Right kidney (tissue), 1 donor: ENCODE measurements around the gene ANKEF1.

Source experiments
- DNase-seq: peaks from one replicate; pipeline ENCODE4 v3.0.0-alpha.2; 2016

Gene ANKEF1

DNA sequence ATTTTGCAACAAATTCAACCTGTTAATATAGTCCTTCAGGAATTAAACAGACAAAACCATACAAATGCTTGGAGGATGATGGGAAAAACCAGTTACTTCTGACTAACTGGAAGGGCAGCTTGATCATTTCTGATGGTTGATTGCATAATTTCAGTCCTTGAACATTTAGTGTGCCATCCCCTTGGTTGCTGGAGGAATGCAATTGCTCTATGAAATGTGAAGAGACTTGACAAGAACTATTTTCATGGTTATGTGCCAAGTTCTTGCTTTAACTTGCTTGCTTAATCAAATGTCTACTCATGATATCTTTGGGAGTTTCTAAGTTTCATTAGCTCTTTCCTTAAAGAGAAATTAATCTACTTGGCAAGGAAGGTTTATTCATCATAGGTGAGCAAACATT, 45.2 kb downstream of the ANKEF1 start:
- no peak for DNase-seq

GRCh38 chr20:10080574-10080973, 45.8 kb downstream of the ANKEF1 start:
- DNase-seq = no peak

- no peak for DNase-seq
Observed at GRCh38 chr20:10089871-10090587, 55.2 kb downstream of the ANKEF1 start.

DNA sequence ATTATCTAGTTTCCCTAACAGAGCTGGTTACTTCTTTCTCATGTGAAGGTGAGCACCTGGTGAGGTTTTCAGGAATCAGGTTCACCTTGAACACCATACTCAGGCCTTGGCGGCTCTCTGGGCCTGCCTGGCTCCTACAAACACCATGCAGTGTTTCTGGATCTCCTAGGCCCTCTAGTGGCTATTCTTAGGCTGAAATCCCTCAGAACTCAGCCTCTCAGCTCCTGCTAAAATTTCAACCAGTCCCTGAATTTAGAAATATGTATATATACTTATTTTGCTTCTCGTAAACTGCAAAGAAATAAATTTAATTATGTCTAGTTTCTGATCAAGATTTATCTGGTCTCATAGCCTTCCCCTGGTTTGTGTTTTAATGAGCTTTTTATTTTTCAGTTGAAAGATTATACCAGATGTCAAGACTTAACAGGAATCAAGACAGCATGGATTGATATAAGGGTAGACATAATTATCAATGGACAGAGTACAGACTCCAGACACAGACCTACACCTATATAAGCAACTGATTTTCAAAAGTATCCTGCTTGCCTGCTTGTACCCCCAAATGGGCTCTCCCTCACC, 55.9 kb downstream of the ANKEF1 start:
- DNase-seq = peak; percentile 17

GRCh38 chr20:10093087-10093591, 58.4 kb downstream of the ANKEF1 start:
- DNase-seq = no peak

GRCh38 chr20:10094566-10095173, 59.9 kb downstream of the ANKEF1 start:
- no peak for DNase-seq

DNA sequence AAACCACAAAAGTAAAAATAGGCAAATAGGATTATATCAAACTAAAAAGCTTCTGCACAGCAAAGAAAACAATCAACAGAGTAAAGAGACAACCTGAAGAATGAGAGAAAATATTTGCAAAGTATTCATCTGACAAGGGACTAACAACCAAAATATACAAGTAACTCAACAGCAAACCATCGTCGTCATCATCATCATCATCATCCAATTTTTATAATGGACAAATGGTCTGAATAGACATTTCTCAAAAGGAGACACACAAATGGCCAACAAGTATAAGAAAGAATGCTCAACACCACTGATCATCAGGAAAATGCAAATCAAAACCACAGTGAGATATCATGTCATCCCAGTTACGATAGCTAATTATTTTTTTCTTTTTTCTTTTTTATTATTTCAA, 62.0 kb downstream of the ANKEF1 start:
- DNase-seq = no peak

DNA sequence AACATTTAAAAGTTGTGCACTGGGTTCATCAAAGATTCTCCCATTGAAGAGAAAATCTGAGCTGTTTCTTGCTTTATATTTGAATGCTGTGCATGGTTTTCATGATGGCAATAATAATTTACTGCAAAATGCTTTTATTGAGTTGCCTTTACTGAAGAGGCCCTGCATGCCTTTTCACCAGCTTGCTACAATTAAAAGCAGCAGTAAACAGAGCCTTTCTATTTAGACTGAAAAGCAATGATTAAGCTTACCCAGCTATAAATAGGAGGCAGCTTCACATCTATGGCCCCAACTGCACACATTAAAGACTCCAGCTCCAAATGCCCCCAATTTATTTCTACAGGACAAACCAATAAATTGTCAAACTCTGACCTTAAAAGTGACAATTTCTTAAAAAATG, 70.3 kb downstream of the ANKEF1 start:
- no peak for DNase-seq
